IPS-18c (cell line): ENCODE measurements around the gene RABL6.
"Not testable (repeated sequence)": the region's sequence is repeated elsewhere in the genome, so short reads cannot be mapped to it uniquely, and the experiment has no call there.

Experiments used
- H3K4me3 ChIP-seq: 2 replicates; pipeline ENCODE4 v1.7.0; 2013; ENCODE audit warnings: low read depth, mild to moderate bottlenecking, low read length, moderate library complexity; ENCODE audit not compliant: insufficient read depth
- H3K9me3 ChIP-seq: one replicate; pipeline ENCODE4 v1.6.1; 2013; ENCODE audit warnings: mild to moderate bottlenecking, low read length, moderate library complexity; ENCODE audit not compliant: control insufficient read depth, insufficient read depth

RABL6 gene

GRCh38 chr9:136825295-136826187 lies 17.8 kb downstream of the RABL6 start:
- Histone ChIP-seq H3K9me3 (no peaks in the 10 kb centered on the region), H3K4me3 (no peak overlapping the region)

GRCh38 chr9:136826188-136826541 lies 18.4 kb downstream of the RABL6 start:
- Histone ChIP-seq H3K4me3 (no peak overlapping the region), H3K9me3 (no peaks in the 10 kb centered on the region)

- no peak overlapping the region for H3K4me3 ChIP-seq
- H3K9me3 ChIP-seq, result no peaks in the 10 kb centered on the region
These were observed 19.2 kb downstream of the RABL6 start for GRCh38 chr9:136826703-136827582.

GRCh38 chr9:136827794-136828473 lies 20.2 kb downstream of the RABL6 start:
- H3K4me3 ChIP-seq, result no peak overlapping the region

DNA sequence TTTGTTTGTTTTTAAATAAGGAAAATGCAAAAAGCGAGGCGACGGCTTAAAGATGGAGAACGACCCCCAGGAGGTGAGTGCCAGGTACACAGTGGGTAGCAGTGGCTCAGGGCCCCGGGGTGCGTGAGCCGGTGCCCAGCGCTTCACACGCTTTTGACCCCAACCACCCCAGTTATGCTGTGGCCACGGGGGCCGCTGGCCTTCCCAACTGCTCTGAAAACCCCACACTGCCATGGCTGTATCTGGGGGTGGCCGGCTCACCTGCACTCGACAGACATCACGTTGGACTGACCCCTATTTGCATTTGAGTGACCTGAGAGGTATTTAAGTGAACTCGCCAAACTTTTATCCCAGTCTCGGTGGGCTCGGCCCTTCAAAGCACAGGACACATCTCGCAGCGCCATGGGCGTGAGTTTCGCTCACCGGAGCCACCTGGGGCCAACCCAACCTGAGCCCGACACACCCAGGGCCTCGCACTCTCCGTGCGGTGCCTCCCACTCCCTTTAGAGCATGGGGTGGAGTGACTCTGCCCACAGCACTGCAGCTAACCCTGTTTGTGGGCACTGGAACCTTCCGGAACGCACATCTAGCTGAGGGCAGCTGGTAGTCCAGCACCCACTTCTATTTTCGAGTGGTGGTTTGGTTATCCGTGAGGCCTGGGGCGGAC lies 20.9 kb downstream of the RABL6 start:
- H3K4me3 ChIP-seq, result no peak overlapping the region
- no peaks in the 10 kb centered on the region for H3K9me3 ChIP-seq

More at GRCh38 chr9:136827794-136828473, 20.2 kb downstream of the RABL6 start:
- no peaks in the 10 kb centered on the region for H3K9me3 ChIP-seq

GRCh38 chr9:136829412-136829811 lies 21.7 kb downstream of the RABL6 start:
- Histone ChIP-seq H3K9me3 (no peaks in the 10 kb centered on the region), H3K4me3 (no peak overlapping the region)

- H3K9me3 ChIP-seq, result no peaks in the 10 kb centered on the region
- H3K4me3 ChIP-seq, result no peak overlapping the region
These were observed 22.5 kb downstream of the RABL6 start for GRCh38 chr9:136829981-136830885.

DNA sequence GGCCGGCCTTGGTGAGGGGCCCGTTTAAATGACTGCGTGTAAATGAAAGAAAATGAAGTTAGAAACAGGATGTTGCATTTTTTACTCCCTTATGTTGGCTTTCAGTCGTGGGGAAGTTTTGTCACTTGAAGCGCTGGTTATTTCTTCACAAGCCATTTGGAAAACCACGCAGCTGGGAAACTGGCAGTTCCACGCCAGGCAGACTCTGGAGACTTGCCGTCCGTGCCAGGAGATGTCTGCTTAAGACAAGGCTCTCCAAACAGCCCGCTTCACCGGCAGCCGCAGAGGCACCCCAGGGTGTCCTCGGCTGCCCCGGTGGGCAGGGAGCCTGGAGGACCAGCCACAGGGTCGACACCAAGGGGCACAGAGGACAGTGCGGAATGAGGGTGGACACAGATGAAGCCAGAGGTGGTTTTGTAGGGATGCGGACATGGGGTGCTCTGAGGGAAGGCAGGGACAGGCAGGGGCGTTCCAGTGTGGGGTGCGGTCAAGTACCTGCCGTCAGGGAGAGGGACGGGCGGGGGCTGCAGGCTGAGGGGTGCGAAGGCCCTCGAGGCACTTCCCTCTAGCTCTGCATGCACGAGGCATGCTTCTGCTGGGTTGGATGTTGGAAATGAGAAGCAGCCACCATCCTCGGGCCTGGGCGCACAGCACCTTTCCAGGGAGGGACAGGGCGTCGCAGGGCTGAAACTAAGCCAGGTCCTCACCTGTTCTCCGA lies 23.4 kb downstream of the RABL6 start:
- no peaks in the 10 kb centered on the region for H3K9me3 ChIP-seq
- H3K4me3 ChIP-seq, result no peak overlapping the region

GRCh38 chr9:136831720-136832104 lies 24.0 kb downstream of the RABL6 start:
- no peak overlapping the region for H3K4me3 ChIP-seq
- no peaks in the 10 kb centered on the region for H3K9me3 ChIP-seq

DNA sequence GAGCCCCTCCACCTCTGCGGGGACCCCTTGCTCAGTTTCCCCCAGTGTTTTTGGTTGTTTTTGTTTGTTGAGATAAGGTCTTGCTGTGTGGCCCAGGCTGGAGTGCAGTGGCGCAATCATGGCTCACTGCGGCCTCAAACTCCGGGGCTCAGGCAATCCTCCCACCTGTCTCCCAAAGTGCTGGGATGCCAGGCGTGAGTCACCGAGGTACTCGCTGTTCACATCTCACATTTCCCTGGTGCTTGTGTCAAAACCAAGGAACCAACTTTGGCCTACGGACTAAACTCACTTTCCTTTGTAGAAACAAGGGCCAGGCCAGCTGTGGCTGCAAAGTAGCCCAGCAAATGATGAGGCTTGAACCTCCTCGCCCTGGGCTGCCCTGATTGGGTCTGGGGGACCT lies 24.8 kb downstream of the RABL6 start:
- H3K9me3 ChIP-seq, result no peaks in the 10 kb centered on the region
- no peak overlapping the region for H3K4me3 ChIP-seq

DNA sequence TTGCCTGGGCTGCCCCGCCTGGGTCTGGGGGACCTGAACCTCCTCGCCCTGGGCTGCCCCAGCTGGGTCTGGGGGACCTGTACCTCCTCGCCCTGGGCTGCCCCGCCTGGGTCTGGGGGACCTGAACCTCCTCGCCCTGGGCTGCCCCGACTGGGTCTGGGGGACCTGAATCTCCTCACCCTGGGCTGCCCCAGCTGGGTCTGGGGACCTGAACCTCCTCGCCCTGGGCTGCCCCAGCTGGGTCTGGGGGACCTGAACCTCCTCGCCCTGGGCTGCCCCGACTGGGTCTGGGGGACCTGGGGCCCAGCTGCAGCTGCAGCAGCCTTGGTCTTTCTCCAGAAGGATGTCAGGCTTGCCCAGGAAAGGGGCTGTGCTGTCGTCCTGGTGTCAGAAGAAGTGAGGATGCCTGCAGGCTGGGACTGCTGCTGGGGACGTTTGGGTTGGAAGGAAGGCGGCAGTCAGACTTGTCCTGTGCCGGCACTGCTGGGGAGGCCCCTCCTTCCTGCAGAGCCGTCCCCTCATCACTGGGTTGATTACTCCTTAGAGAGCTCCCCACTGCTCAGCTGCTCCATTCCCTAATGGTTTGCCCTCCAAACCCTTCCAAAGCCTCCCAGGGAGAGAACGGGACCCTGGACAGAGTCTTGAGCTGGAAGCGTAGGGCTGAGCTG lies 25.8 kb downstream of the RABL6 start:
- H3K9me3 ChIP-seq, H3K4me3 ChIP-seq: not testable (repeated sequence)

DNA sequence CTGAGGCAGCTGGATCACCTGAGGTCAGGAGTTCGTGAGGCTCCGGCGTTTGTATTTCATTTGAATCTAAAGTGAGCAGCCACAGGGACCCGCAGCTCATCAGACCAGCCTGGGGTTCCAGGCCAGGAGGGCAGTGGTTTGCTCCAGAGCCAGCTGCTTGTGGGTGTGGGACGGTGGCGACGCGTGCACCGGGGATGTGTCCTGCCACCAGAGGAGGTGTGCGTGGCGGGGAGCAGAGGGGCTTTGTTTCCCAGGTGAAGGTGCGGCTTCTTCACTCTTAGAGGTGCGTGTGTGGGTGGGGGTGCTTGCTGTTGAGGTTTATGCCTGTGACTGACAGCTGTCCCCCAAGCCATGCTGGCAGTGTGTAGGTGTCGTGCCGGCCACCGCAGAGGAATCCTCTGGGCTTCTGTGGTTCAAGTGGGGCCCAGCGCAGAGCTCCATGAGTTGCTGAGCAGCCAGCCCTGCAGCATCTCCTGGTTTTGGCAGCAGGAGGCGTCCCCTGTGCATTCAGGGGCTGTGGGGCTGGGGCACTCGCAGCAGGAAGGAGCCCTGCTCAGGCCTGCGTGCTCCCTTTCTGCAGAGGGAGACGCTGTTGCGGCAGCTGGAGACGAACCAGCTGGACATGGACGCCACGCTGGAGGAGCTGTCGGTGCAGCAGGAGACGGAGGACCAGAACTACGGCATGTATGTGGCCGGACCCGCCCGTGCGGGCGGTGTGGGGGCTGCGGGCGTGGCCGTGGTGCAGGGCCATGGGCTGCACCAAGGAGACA lies 27.6 kb downstream of the RABL6 start:
- Histone ChIP-seq H3K9me3 (no peaks in the 10 kb centered on the region), H3K4me3 (no peak overlapping the region)

GRCh38 chr9:136835932-136836904 lies 28.5 kb downstream of the RABL6 start:
- Histone ChIP-seq H3K9me3 (no peaks in the 10 kb centered on the region), H3K4me3 (no peak overlapping the region)
